ENCODE data around the gene MS4A7.
A peak's percentile ranks its signal among the peaks of the same experiment; 100 is the strongest.

- TF ChIP-seq CTCF (conservative IDR thresholded peaks at IDR 0.05; ENCODE audit: low read length) (peak; percentile 88), EZH2phosphoT487 (IDR thresholded peaks at IDR 0.05; ENCODE audit: borderline replicate concordance, low read depth, low read length) (no peak)
These were observed 44.2 kb upstream of the MS4A7 start for GRCh38 chr11:60334005-60334620.

All from OCI-LY7 (cell line).